WTC11 (cell line): Measurements from ENCODE around the gene N4BP2L1. TPM values are rescaled to one million over a fixed set of nuclear protein-coding genes. Genes with fewer than 3 reads are reported as not detected.

Experiments used
- ATAC-seq: fragments of 200-7000 bp; cut with Tn5 transposase; 2 replicates; pipeline ENCODE4 v1.10.0; 2021; ENCODE audit warnings: mild to moderate bottlenecking, moderate library complexity
- CTCF ChIA-PET: fragments of 300-600 bp; sonication (Branson Sonifier 250); formaldehyde crosslinking; loops from one replicate; lab custom pipeline; 2021; ENCODE audit warnings: antibody characterized with exemption; lab: Charles Lee
- POLR2A ChIA-PET: fragments of 350-600 bp; sonication (Branson Sonifier 250); formaldehyde crosslinking; loops from one replicate; lab custom pipeline; 2021; ENCODE audit warnings: antibody characterized with exemption; lab: Charles Lee
- DNase-seq: peaks from one replicate; pipeline ENCODE4 v3.0.0; 2021; ENCODE audit warnings: low spot score
- H3K27ac Mint-ChIP-seq: 2 replicates; pipeline ENCODE4 v1.8.0; 2021; ENCODE audit warnings: mixed read lengths
- H3K27me3 Mint-ChIP-seq: 2 replicates; pipeline ENCODE4 v1.8.0; 2021; ENCODE audit warnings: low read depth, mild to moderate bottlenecking, moderate library complexity, mixed read lengths
- H3K36me3 Mint-ChIP-seq: 2 replicates; pipeline ENCODE4 v1.8.0; 2021; ENCODE audit warnings: mixed read lengths
- H3K4me1 Mint-ChIP-seq: 2 replicates; pipeline ENCODE4 v1.8.0; 2022; ENCODE audit warnings: mixed read lengths
- H3K4me3 Mint-ChIP-seq: 2 replicates; pipeline ENCODE4 v1.8.0; 2021; ENCODE audit warnings: mild to moderate bottlenecking, moderate library complexity, mixed read lengths
- H3K9me3 Mint-ChIP-seq: 2 replicates; pipeline ENCODE4 v1.8.0; 2021; ENCODE audit warnings: mixed read lengths
- CREB1 ChIP-seq: sonication (generic); formaldehyde crosslinking; IDR thresholded peaks from 2 replicates; pipeline ENCODE4 v1.8.0; 2023; ENCODE audit warnings: mild to moderate bottlenecking, missing genetic modification reagents
- EMX1 ChIP-seq: fragments of 250-450 bp; sonication (Bioruptor Pico); IDR thresholded peaks from 2 replicates; pipeline ENCODE4 v1.8.0; 2021; ENCODE audit warnings: mild to moderate bottlenecking
- ESRRA ChIP-seq: sonication (generic); formaldehyde crosslinking; IDR thresholded peaks from 2 replicates; pipeline ENCODE4 v1.8.1; 2022; ENCODE audit warnings: mild to moderate bottlenecking, missing genetic modification reagents, borderline replicate concordance
- HMGA2 ChIP-seq: fragments of 250-450 bp; sonication (Bioruptor Pico); IDR thresholded peaks from 2 replicates; pipeline ENCODE4 v1.4.0; 2021; ENCODE audit warnings: mild to moderate bottlenecking, moderate library complexity
- MXD4 ChIP-seq: fragments of 250-450 bp; sonication (Bioruptor Pico); IDR thresholded peaks from 2 replicates; pipeline ENCODE4 v1.8.0; 2021; ENCODE audit warnings: mild to moderate bottlenecking, moderate library complexity, borderline replicate concordance
- NR2C2 ChIP-seq: sonication (generic); formaldehyde crosslinking; IDR thresholded peaks from 2 replicates; pipeline ENCODE4 v1.8.0; 2022; ENCODE audit warnings: mild to moderate bottlenecking, missing genetic modification reagents
- SOX15 ChIP-seq: fragments of 250-450 bp; sonication (Bioruptor Pico); IDR thresholded peaks from 2 replicates; pipeline ENCODE4 v1.9.0; 2021; ENCODE audit warnings: mild to moderate bottlenecking
- TEAD4 ChIP-seq: sonication (generic); formaldehyde crosslinking; IDR thresholded peaks from 2 replicates; pipeline ENCODE4 v1.8.0; 2022; ENCODE audit warnings: mild to moderate bottlenecking, missing genetic modification reagents
- ZNF121 ChIP-seq: sonication (generic); formaldehyde crosslinking; IDR thresholded peaks from 2 replicates; pipeline ENCODE4 v1.8.0; 2023; ENCODE audit warnings: missing genetic modification reagents
- ZNF263 ChIP-seq: sonication (generic); formaldehyde crosslinking; IDR thresholded peaks from 2 replicates; pipeline ENCODE4 v1.8.1; 2022; ENCODE audit warnings: low read depth, mild to moderate bottlenecking, moderate library complexity, missing genetic modification reagents
- total RNA-seq: library from RNA; stranded (reverse); gene quantifications from 3 replicates; pipeline ENCODE4 v1.2.3, GENCODE V29; 2021
- TF ChIP-seq, protein P1 (sequence below): sonication (generic); formaldehyde crosslinking; IDR thresholded peaks from 2 replicates; pipeline ENCODE4 v1.8.1; 2022; ENCODE audit warnings: low read depth, mild to moderate bottlenecking, moderate library complexity, missing genetic modification reagents, borderline replicate concordance
- TF ChIP-seq, protein P2 (sequence below): fragments of 250-450 bp; sonication (Bioruptor Pico); IDR thresholded peaks from 2 replicates; pipeline ENCODE4 v1.9.0; 2021; ENCODE audit warnings: mild to moderate bottlenecking
- TF ChIP-seq, protein P3 (sequence below): sonication (generic); formaldehyde crosslinking; IDR thresholded peaks from 2 replicates; pipeline ENCODE4 v1.8.1; 2023; ENCODE audit warnings: mild to moderate bottlenecking, missing genetic modification reagents, borderline replicate concordance
- TF ChIP-seq, protein P4 (sequence below): fragments of 250-450 bp; sonication (Bioruptor Pico); IDR thresholded peaks from 2 replicates; pipeline ENCODE4 v1.8.0; 2021; ENCODE audit warnings: mild to moderate bottlenecking
- TF ChIP-seq, protein P5 (sequence below): sonication (generic); formaldehyde crosslinking; IDR thresholded peaks from 2 replicates; pipeline ENCODE4 v1.8.1; 2023; ENCODE audit warnings: mild to moderate bottlenecking, missing genetic modification reagents
- TF ChIP-seq, protein P6 (sequence below): fragments of 250-450 bp; sonication (Bioruptor Pico); IDR thresholded peaks from 2 replicates; pipeline ENCODE4 v2.1.2; 2022; ENCODE audit warnings: mild to moderate bottlenecking, moderate library complexity

N4BP2L1 gene
- total RNA-seq, 1 experiment from 2014 or later = 3.8 TPM

DNA sequence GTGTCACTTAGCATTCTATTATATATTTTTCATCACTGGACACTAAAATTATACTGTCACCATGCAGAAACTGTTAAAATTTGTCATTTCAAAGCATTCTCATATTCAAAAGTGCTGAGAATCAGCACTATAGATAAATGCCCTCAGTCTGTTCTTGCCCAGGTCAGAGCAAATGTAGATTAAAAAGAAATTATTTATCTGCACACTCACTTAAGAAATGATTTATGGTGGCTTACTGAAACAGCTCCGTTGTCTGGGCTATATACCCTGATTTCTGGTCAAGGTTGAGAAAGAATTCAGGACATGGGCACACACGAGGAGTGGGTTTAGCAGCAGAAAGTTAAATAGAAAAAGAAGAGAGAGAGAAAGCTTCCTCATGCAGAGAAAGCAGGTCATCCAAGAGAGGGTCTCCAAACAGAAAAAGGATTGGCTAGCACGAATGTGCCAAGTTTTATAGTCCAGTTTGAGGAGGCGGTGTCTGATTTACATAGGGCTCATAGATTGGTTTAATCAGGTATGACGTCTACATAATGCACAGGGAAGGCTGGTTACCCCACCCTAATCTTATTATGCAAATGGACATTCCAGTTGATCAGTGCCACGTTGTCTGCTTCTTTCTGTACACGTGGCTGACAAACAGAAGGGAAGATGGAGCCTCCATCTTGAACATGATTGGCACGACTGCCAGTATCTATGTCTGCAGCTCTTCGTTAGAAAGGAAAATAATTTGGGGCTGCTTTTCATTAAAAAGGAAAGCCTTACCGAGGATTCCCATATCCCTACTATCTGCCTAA is 47.3 kb upstream of the N4BP2L1 start (continued):
- no peak for TF ChIP-seq TEAD4 (CRISPR knock-in tag)
- TF ChIP-seq, protein P1, sequence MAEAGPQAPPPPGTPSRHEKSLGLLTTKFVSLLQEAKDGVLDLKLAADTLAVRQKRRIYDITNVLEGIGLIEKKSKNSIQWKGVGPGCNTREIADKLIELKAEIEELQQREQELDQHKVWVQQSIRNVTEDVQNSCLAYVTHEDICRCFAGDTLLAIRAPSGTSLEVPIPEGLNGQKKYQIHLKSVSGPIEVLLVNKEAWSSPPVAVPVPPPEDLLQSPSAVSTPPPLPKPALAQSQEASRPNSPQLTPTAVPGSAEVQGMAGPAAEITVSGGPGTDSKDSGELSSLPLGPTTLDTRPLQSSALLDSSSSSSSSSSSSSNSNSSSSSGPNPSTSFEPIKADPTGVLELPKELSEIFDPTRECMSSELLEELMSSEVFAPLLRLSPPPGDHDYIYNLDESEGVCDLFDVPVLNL = no peak
- TF ChIP-seq, protein P2, sequence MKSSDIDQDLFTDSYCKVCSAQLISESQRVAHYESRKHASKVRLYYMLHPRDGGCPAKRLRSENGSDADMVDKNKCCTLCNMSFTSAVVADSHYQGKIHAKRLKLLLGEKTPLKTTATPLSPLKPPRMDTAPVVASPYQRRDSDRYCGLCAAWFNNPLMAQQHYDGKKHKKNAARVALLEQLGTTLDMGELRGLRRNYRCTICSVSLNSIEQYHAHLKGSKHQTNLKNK (CRISPR knock-in tag) = no peak
- no peak for TF ChIP-seq ESRRA

DNA sequence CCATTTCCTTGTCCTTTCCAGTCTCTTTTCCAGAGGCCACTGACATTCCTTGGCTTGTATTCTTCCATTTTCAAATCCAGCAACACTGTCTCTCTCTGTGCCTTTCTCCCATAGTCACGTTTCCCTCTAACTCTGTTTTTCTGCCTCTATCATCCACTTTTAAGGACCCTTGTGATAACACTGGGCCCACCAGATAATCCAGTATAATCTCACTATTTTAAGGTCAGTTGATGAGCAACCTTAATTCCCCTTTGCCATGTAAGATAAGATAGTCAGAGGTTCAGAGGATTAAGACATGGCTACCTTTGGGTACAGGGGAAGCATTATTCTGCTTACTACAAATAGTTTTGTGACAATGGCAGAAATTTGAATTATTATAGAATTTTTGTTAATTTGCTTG is 45.7 kb upstream of the N4BP2L1 start:
- no peak for DNase-seq
- Mint-ChIP-seq H3K4me1 (no peaks in the 10 kb centered on the region), H3K9me3 (no peaks in the 10 kb centered on the region), H3K4me3 (no peak overlapping the region), H3K27ac (no peak overlapping the region), H3K27me3 (no peaks in the 10 kb centered on the region), H3K36me3 (no peaks in the 10 kb centered on the region)
- TF ChIP-seq, protein P3, sequence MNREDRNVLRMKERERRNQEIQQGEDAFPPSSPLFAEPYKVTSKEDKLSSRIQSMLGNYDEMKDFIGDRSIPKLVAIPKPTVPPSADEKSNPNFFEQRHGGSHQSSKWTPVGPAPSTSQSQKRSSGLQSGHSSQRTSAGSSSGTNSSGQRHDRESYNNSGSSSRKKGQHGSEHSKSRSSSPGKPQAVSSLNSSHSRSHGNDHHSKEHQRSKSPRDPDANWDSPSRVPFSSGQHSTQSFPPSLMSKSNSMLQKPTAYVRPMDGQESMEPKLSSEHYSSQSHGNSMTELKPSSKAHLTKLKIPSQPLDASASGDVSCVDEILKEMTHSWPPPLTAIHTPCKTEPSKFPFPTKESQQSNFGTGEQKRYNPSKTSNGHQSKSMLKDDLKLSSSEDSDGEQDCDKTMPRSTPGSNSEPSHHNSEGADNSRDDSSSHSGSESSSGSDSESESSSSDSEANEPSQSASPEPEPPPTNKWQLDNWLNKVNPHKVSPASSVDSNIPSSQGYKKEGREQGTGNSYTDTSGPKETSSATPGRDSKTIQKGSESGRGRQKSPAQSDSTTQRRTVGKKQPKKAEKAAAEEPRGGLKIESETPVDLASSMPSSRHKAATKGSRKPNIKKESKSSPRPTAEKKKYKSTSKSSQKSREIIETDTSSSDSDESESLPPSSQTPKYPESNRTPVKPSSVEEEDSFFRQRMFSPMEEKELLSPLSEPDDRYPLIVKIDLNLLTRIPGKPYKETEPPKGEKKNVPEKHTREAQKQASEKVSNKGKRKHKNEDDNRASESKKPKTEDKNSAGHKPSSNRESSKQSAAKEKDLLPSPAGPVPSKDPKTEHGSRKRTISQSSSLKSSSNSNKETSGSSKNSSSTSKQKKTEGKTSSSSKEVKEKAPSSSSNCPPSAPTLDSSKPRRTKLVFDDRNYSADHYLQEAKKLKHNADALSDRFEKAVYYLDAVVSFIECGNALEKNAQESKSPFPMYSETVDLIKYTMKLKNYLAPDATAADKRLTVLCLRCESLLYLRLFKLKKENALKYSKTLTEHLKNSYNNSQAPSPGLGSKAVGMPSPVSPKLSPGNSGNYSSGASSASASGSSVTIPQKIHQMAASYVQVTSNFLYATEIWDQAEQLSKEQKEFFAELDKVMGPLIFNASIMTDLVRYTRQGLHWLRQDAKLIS (CRISPR knock-in tag) = no peak
- ChIA-PET POLR2A (no interaction called here), CTCF (no interaction called here)
- no peak for ATAC-seq

DNA sequence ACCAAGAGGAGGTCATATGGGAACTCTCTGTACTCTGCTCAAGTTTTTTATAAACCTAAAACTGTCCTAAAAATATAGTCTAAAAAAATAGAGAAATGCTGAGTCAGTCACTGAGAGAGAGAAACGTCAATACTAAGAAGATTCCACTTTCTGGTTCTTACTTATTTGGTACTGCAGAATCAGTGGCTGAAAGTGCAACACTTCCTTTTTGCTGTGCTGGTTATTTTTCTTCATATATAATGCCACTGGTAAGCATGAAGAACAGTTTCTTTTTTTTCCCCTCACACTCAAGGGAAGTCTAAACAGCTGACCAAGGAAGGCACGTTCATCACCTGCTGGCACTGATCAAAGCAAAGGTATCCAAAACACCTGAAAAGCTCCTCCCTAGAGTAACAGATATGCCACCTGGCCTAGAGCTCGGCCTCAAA is 44.3 kb upstream of the N4BP2L1 start:
- POLR2A ChIA-PET = no interaction called here
- CTCF ChIA-PET = interaction anchor here (1.3 kb wide), 1 partner anchor 109 kb away, joined by 3 read pairs; no protein-coding TSS in a partner anchor
- Mint-ChIP-seq H3K27me3 (no peaks in the 10 kb centered on the region), H3K4me1 (no peaks in the 10 kb centered on the region)
- no peak for TF ChIP-seq NR2C2
- TF ChIP-seq, protein P4, sequence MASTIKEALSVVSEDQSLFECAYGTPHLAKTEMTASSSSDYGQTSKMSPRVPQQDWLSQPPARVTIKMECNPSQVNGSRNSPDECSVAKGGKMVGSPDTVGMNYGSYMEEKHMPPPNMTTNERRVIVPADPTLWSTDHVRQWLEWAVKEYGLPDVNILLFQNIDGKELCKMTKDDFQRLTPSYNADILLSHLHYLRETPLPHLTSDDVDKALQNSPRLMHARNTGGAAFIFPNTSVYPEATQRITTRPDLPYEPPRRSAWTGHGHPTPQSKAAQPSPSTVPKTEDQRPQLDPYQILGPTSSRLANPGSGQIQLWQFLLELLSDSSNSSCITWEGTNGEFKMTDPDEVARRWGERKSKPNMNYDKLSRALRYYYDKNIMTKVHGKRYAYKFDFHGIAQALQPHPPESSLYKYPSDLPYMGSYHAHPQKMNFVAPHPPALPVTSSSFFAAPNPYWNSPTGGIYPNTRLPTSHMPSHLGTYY (CRISPR knock-in tag) = no peak
- no peak for TF ChIP-seq EMX1 (CRISPR knock-in tag)
- no peak for TF ChIP-seq HMGA2 (CRISPR knock-in tag)
- TF ChIP-seq SOX15 = no peak
- no peak for TF ChIP-seq ZNF263
- TF ChIP-seq ZNF121 (CRISPR knock-in tag) = no peak
- TF ChIP-seq MXD4 (CRISPR knock-in tag) = no peak
- TF ChIP-seq, protein P5, sequence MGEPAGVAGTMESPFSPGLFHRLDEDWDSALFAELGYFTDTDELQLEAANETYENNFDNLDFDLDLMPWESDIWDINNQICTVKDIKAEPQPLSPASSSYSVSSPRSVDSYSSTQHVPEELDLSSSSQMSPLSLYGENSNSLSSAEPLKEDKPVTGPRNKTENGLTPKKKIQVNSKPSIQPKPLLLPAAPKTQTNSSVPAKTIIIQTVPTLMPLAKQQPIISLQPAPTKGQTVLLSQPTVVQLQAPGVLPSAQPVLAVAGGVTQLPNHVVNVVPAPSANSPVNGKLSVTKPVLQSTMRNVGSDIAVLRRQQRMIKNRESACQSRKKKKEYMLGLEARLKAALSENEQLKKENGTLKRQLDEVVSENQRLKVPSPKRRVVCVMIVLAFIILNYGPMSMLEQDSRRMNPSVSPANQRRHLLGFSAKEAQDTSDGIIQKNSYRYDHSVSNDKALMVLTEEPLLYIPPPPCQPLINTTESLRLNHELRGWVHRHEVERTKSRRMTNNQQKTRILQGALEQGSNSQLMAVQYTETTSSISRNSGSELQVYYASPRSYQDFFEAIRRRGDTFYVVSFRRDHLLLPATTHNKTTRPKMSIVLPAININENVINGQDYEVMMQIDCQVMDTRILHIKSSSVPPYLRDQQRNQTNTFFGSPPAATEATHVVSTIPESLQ (CRISPR knock-in tag) = no peak
- TF ChIP-seq CREB1 (CRISPR knock-in tag) = no peak
- TF ChIP-seq, protein P6, sequence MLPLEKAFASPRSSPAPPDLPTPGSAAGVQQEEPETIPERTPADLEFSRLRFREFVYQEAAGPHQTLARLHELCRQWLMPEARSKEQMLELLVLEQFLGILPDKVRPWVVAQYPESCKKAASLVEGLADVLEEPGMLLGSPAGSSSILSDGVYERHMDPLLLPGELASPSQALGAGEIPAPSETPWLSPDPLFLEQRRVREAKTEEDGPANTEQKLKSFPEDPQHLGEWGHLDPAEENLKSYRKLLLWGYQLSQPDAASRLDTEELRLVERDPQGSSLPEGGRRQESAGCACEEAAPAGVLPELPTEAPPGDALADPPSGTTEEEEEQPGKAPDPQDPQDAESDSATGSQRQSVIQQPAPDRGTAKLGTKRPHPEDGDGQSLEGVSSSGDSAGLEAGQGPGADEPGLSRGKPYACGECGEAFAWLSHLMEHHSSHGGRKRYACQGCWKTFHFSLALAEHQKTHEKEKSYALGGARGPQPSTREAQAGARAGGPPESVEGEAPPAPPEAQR = no peak
- TF ChIP-seq, all 79 proteins: peak for 0
- no peaks in the 10 kb centered on the region for H3K9me3 Mint-ChIP-seq
- DNase-seq (no peak), ATAC-seq (no peak)
- H3K27ac Mint-ChIP-seq = no peak overlapping the region
- no peak overlapping the region for H3K4me3 Mint-ChIP-seq
- H3K36me3 Mint-ChIP-seq = no peaks in the 10 kb centered on the region
